ENCODE results near the gene ZKSCAN3.

Gene ZKSCAN3

DNA sequence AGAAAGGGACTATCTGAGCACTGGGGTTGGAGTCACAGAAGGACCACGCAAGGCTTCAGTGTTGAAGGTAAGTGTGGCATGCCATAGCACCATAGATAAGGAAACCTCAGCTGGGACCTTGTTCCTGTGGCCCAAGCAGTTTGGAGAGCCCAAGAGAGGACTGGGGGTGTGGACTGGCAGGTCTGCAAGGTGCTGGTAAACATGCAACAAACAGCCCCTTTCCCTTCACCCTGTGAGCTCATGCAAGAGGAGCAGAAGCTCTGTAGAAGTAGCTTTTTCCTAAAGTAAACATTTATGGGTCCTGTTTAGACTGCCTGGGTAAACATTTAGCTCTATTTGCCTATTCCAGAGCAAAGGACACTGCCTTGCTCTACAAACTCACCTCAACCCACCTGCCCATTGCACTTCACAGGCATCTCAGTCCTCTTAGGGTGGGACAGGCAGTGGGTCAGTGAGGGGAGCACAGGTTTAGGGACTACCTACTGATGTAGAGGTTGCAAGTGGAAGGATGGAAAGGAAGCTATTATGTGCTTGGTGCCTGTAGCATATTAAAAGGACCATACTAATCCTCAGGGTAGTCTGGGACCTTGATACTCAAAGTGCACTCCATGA lies 25.8 kb upstream of the ZKSCAN3 start:
- no peak for DNase-seq (ENCODE audit: low spot score)
- TF ChIP-seq, protein P1, sequence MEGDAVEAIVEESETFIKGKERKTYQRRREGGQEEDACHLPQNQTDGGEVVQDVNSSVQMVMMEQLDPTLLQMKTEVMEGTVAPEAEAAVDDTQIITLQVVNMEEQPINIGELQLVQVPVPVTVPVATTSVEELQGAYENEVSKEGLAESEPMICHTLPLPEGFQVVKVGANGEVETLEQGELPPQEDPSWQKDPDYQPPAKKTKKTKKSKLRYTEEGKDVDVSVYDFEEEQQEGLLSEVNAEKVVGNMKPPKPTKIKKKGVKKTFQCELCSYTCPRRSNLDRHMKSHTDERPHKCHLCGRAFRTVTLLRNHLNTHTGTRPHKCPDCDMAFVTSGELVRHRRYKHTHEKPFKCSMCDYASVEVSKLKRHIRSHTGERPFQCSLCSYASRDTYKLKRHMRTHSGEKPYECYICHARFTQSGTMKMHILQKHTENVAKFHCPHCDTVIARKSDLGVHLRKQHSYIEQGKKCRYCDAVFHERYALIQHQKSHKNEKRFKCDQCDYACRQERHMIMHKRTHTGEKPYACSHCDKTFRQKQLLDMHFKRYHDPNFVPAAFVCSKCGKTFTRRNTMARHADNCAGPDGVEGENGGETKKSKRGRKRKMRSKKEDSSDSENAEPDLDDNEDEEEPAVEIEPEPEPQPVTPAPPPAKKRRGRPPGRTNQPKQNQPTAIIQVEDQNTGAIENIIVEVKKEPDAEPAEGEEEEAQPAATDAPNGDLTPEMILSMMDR (IDR thresholded peaks at IDR 0.05; ENCODE audit: extremely low read depth, missing control alignments): no peak

DNA sequence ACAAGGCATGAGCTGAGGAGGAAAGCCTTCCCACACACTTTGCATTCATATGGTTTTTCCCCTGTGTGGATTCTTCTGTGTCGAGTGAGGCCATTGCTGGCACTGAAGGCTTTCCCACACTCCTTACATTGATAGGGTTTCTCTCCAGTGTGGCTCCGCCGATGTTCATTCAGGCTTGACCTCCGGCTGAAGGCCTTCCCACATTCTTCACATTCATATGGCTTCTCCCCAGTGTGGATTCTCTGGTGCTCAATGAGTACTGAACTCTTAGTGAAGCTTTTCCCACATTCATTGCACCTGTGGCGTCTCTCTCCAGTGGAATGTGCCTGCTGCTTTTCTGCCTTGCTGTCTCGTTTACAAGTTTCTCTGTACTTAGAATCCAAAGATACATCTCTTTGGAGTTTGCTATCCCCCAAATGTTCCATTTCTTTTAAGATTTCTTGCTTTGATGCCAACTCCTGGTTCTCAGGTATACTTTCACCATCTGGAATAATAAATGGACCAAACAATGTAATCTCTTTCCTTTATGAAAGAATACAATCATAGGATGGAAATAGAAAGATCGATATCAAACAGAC lies 23.3 kb upstream of the ZKSCAN3 start:
- TF ChIP-seq, protein P1 (IDR thresholded peaks at IDR 0.05; ENCODE audit: extremely low read depth, missing control alignments): no peak

DNA sequence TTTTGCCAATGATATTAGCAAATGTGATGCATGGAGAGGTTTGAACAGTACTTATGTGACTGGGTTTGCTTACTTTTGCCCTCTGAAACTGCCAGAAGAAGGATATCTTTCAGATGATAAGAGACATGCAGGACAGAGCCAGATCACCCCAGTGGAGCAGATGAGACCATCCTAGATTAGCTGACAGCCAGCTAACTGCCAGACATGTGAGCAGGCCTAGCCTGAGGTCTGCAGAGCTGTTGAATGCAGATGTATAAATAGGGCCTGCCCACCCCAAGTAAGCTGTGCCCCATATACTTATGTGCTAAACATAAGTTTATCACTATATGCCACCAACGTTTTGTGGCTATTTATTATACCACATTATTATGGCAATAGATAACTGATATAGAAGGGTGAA lies 19.7 kb upstream of the ZKSCAN3 start:
- DNase-seq (ENCODE audit: low spot score): no peak

More for the DNA sequence above, 23.3 kb upstream of the ZKSCAN3 start:
- DNase-seq (ENCODE audit: low spot score): no peak

DNA sequence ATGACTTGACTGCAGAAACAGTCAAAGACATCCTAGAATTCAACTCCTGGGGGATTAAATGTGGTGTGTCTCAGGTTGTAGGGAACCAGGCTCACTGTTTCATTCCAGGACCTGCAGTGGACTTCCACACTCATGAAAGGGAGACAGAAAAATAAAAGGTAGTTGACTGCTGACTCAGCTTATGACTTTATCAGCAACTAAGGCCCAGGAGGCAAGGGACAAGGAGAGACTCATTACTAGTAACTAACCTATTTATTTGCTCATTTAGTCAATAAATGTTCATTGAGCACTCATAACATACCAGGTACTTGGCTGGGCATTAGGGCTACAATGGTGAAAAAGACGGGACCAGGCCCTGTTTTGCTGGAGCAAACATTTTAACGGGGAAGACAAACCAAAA lies 16.7 kb upstream of the ZKSCAN3 start:
- TF ChIP-seq, protein P1 (IDR thresholded peaks at IDR 0.05; ENCODE audit: extremely low read depth, missing control alignments): no peak
- DNase-seq (ENCODE audit: low spot score): no peak

More for the DNA sequence above, 19.7 kb upstream of the ZKSCAN3 start:
- TF ChIP-seq, protein P1 (IDR thresholded peaks at IDR 0.05; ENCODE audit: extremely low read depth, missing control alignments): no peak

DNA sequence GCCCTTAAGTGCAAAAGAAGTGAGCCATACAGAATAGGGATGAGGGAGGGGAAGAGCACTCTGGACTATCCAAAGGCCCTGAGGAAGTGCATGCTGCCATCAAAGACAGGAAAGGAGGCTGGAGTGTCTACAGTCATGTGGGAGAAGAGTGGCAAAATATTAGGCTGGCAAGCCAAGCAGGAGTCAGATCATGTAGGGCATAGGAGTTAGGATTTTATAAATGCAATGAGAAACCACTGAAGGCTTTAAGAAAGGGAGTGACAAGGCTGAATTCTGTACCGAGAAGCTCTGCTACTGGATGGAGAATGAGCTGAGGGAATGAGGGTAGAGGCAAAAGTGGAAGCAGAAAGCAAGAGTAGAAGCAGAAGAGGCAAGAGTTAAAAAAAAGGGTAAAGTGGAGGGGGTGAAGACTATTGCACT lies 16.1 kb upstream of the ZKSCAN3 start:
- TF ChIP-seq, protein P1 (IDR thresholded peaks at IDR 0.05; ENCODE audit: extremely low read depth, missing control alignments): no peak
- DNase-seq (ENCODE audit: low spot score): no peak

DNA sequence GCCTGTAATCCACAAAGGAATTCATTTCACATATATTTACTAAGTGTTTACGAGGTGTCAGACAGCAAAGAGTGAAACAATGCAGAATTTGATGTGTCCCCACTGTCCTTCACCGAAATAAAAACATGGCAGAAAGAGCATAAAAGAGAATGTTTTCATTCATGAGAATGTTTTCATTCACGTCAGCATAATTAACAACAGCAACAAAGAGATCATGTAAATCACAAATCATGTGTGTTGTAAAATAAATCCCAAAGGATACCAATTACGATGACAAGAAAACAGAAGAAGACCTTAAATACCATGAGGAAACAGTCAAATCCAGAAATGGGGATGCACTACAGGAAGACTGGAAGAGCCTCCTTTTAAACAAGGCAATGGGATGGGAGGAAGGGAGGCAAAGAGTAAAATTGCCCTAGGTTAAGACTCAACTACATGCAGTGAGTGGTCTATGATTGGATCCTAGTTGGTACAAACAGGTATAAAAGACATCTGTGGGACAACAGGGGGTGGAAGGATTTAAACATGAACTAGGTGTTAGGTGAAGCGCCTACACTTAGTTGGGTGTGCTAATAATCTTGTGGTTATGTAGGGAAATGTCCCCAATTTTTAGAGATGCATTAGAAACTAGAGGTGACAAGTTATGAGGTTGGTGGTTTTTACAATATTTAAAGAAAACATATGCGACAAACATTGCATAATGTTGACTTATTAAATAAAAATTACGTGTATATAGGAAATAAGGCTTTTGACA lies 15.3 kb upstream of the ZKSCAN3 start:
- TF ChIP-seq, protein P1 (IDR thresholded peaks at IDR 0.05; ENCODE audit: extremely low read depth, missing control alignments): no peak
- no peak for DNase-seq (ENCODE audit: low spot score)

DNA sequence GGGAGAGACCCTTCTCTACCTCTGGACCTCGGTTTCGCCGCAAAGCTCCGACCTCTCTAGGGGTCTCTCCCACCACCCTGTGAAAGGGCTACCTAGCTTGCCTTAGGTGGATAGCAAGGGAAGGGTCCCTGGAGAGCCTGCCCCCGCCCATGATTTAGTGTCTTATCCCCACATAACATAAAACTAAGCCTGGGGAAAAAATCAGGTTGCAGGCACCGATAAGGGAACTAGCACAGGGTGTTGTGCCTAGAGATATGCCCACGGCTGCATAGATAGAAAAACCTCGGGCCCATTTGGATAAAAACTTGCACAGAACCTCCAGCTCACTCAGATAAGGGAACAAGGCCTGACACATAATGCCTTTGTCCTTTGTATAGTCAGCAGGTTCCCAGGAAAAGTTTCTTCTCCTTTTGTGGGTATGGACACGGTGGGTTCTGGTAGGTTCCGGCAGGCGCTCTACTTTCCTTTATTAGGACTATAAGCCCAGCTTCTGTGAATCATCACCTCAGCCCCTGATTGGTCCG lies 14.6 kb upstream of the ZKSCAN3 start:
- DNase-seq (ENCODE audit: low spot score): no peak
- TF ChIP-seq, protein P1 (IDR thresholded peaks at IDR 0.05; ENCODE audit: extremely low read depth, missing control alignments): no peak
